ENCODE data around the gene POMT1. TPM values are rescaled to one million over a fixed set of nuclear protein-coding genes. Genes with fewer than 3 reads are reported as not detected.

The POMT1 gene
- total and polyA plus RNA-seq, 2 of the 8 experiments (the other 6 are each of a cell fraction or from before 2014, with no cell fraction given), result 22.3 to 33.2 TPM

- no peak overlapping the region for H3K14ac ChIP-seq (ENCODE audit: insufficient read length)
- H2BK15ac ChIP-seq (ENCODE audit: low read length), result no peak overlapping the region
- H4K5ac ChIP-seq (ENCODE audit: insufficient read length, low read depth, low read length), result no peak overlapping the region
- no peaks in the 10 kb centered on the region for H3K79me2 ChIP-seq (ENCODE audit: control insufficient read depth in 1 of 2, insufficient read depth in 2 of 2, low read length in 2 of 2)
- no peak overlapping the region for H3K4ac ChIP-seq (replicated peaks; ENCODE audit: insufficient read length, low read depth, low read length)
- 86% methylated on average over 14 of the region's 15 CpGs; no CpG with 5 or more reads in 1 of the 2 experiments for WGBS, 2 experiments (ENCODE audit: extremely low coverage in 1 of 2, insufficient coverage in 1 of 2, insufficient read length in 1 of 2, insufficient replicate concordance in 2 of 2, low coverage in 1 of 2, low lambda C conversion rate in 2 of 2, missing lambda C conversion rate in 1 of 2)
- no peaks in the 10 kb centered on the region for H3K23me2 ChIP-seq (ENCODE audit: low read depth, low read length)
- peaks cover 3 to 5% of the 10 kb centered on the region in 2 experiments; a peak in 2 of 4 replicates for H3K9me3 ChIP-seq (ENCODE audit: insufficient read depth in 2 of 2, low read depth in 1 of 2, low read length in 1 of 2)
- H4K20me1 ChIP-seq (replicated peaks in 1 of 2; ENCODE audit: control insufficient read depth in 1 of 2, insufficient read depth in 2 of 2, low read length in 2 of 2), result peaks cover under 1% of the 10 kb centered on the region in 2 experiments
- no peak overlapping the region for H3K4me3 ChIP-seq (ENCODE audit: extremely low read depth in 1 of 4, insufficient read depth in 2 of 4, low read depth in 3 of 4, low read length in 4 of 4)
- no peak overlapping the region for H3K56ac ChIP-seq (replicated peaks; ENCODE audit: insufficient read length, low read depth, low read length)
- ChIA-PET POLR2A (ENCODE audit: partially characterized antibody) (no interaction called here), CTCF (ENCODE audit: partially characterized antibody) (no interaction called here)
- H2AFZ ChIP-seq (ENCODE audit: low read length), result no peak overlapping the region
- H3K27ac ChIP-seq (ENCODE audit: low read depth, low read length), result no peak overlapping the region
- no peak for FAIRE-seq
- H3K18ac ChIP-seq (ENCODE audit: extremely low read depth, low read length), result no peak overlapping the region
- H3K4me1 ChIP-seq (replicated peaks in 1 of 4; ENCODE audit: control insufficient read depth in 3 of 4, insufficient read depth in 4 of 4, low read length in 3 of 4), result no peaks in the 10 kb centered on the region
- no peak overlapping the region for H3K9ac ChIP-seq (replicated peaks in 1 of 4; ENCODE audit: extremely low read depth in 1 of 4, low read depth in 3 of 4, low read length in 3 of 4)
- no peak overlapping the region for H2BK120ac ChIP-seq (replicated peaks; ENCODE audit: low read depth, low read length)
- H3K4me2 ChIP-seq (ENCODE audit: insufficient read depth in 1 of 2, low read depth in 2 of 2, low read length in 2 of 2), result no peak overlapping the region
- H4K8ac ChIP-seq (ENCODE audit: extremely low read depth, insufficient read depth, low read length), result no peak overlapping the region
- no peak overlapping the region for H2BK20ac ChIP-seq (ENCODE audit: low read length)
- no peak overlapping the region for H2BK5ac ChIP-seq (ENCODE audit: low read depth, low read length)
- no peak overlapping the region for H2AK5ac ChIP-seq (ENCODE audit: low read depth, low read length)
- no peaks in the 10 kb centered on the region for H3K79me1 ChIP-seq (ENCODE audit: low read depth, low read length)
- peaks cover 21 to 66% (median 48%) of the 10 kb centered on the region in 4 experiments for H3K36me3 ChIP-seq (ENCODE audit: control insufficient read depth in 2 of 4, insufficient read depth in 4 of 4, low read length in 3 of 4)
- no peaks in the 10 kb centered on the region for H3K27me3 ChIP-seq (replicated peaks in 1 of 4; ENCODE audit: control insufficient read depth in 3 of 4, extremely low read depth in 1 of 4, insufficient read depth in 3 of 4, low read length in 3 of 4)
- no peak overlapping the region for H4K91ac ChIP-seq (replicated peaks; ENCODE audit: insufficient read length, low read length)
- DNase-seq (ENCODE audit: low read depth in 1 of 2, low spot score in 2 of 2), result no peak
- H2BK12ac ChIP-seq (ENCODE audit: low read depth, low read length), result no peak overlapping the region
- H3K23ac ChIP-seq (ENCODE audit: insufficient read length), result no peak overlapping the region
- no peak for TF ChIP-seq KDM1A (IDR thresholded peaks at IDR 0.05; ENCODE audit: borderline replicate concordance, low read length)
- TF ChIP-seq, protein P1, sequence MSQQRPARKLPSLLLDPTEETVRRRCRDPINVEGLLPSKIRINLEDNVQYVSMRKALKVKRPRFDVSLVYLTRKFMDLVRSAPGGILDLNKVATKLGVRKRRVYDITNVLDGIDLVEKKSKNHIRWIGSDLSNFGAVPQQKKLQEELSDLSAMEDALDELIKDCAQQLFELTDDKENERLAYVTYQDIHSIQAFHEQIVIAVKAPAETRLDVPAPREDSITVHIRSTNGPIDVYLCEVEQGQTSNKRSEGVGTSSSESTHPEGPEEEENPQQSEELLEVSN (IDR thresholded peaks at IDR 0.05), result no peak
- TF ChIP-seq JUND (IDR thresholded peaks at IDR 0.05; ENCODE audit: low read length), result no peak
- TF ChIP-seq KDM4A (IDR thresholded peaks at IDR 0.05; ENCODE audit: low read depth, low read length, severe bottlenecking), result no peak
- TF ChIP-seq NANOG (IDR thresholded peaks at IDR 0.05; ENCODE audit: insufficient read depth, low read depth, low read length, poor library complexity, severe bottlenecking), result no peak
- no peak for TF ChIP-seq HDAC2 (IDR thresholded peaks at IDR 0.05; ENCODE audit: borderline replicate concordance in 1 of 2, low read depth in 2 of 2, low read length in 2 of 2)
- no peak for TF ChIP-seq EZH2 (IDR thresholded peaks at IDR 0.05; ENCODE audit: low read depth, low read length, severe bottlenecking)
- TF ChIP-seq GTF2F1 (IDR thresholded peaks at IDR 0.05; ENCODE audit: borderline replicate concordance, low read depth, low read length), result no peak
- TF ChIP-seq SP1 (IDR thresholded peaks at IDR 0.05; ENCODE audit: low read depth, low read length), result no peak
- TF ChIP-seq RXRA (IDR thresholded peaks at IDR 0.05; ENCODE audit: insufficient read depth, low read depth, low read length), result no peak
- no peak for TF ChIP-seq TEAD4 (IDR thresholded peaks at IDR 0.05; ENCODE audit: low read depth, low read length)
- TF ChIP-seq SUZ12 (IDR thresholded peaks at IDR 0.05; ENCODE audit: low read length), result no peak
- no peak for TF ChIP-seq FOSL1 (IDR thresholded peaks at IDR 0.05; ENCODE audit: insufficient read depth, low read depth, low read length)
Observed at GRCh38 chr9:131516100-131516499, 13.4 kb downstream of the POMT1 start.
